ENCODE results near the gene GOLGB1. TPM values are rescaled to one million over a fixed set of nuclear protein-coding genes. Genes with fewer than 3 reads are reported as not detected.

The GOLGB1 gene
- polyA plus RNA-seq, 3 donors, result 1.2 to 7.1 (median 1.7) TPM

- 100% methylated on average over 1 of the region's 3 CpGs for WGBS (ENCODE audit: insufficient coverage)
- no peaks in the 10 kb centered on the region for H3K9me3 Mint-ChIP-seq
- Histone ChIP-seq H4K20me1 (ENCODE audit: insufficient read depth, low read length) (no peaks in the 10 kb centered on the region), H3K27ac (ENCODE audit: low read depth in 1 of 2, low read length in 2 of 2) (peak overlapping the region in 1 of 2 donors; percentile 34), H3K4me2 (replicated peaks; ENCODE audit: extremely low read depth, low read length, poor library complexity, severe bottlenecking) (no peak overlapping the region), H3K4me3 (replicated peaks in 1 of 3; ENCODE audit: low read depth in 2 of 3, low read length in 3 of 3) (no peak overlapping the region), H3K79me2 (ENCODE audit: insufficient read depth, low read length) (no peaks in the 10 kb centered on the region), H3K9ac (ENCODE audit: insufficient read depth, low read length, poor library complexity, severe bottlenecking) (no peak overlapping the region), H2AFZ (ENCODE audit: insufficient read depth, low read depth, low read length, poor library complexity, severe bottlenecking) (no peak overlapping the region), H3K4me1 (ENCODE audit: control insufficient read depth in 1 of 2, insufficient read depth in 2 of 2, low read length in 2 of 2) (peaks cover 9 to 12% of the 10 kb centered on the region in 2 donors), H3K27me3 (ENCODE audit: control insufficient read depth in 2 of 2, insufficient read depth in 2 of 2, low read length in 2 of 2) (no peaks in the 10 kb centered on the region), H3K9me3 (replicated peaks in 1 of 2; ENCODE audit: control insufficient read depth in 1 of 2, insufficient read depth in 1 of 2, low read length in 2 of 2) (no peaks in the 10 kb centered on the region), H3K36me3 (replicated peaks in 1 of 2; ENCODE audit: control insufficient read depth in 1 of 2, insufficient read depth in 2 of 2, low read length in 2 of 2) (peaks cover 49 to 80% of the 10 kb centered on the region in 2 donors)
- H3K4me3 Mint-ChIP-seq, result no peak overlapping the region
- intact Hi-C loops (cut with micrococcal nuclease), result no loop called here
- no peak for DNase-seq
- no peak overlapping the region for H3K27ac Mint-ChIP-seq
- H3K36me3 Mint-ChIP-seq, result peaks cover 25 to 52% of the 10 kb centered on the region in 2 donors
- TF ChIP-seq, protein P1, sequence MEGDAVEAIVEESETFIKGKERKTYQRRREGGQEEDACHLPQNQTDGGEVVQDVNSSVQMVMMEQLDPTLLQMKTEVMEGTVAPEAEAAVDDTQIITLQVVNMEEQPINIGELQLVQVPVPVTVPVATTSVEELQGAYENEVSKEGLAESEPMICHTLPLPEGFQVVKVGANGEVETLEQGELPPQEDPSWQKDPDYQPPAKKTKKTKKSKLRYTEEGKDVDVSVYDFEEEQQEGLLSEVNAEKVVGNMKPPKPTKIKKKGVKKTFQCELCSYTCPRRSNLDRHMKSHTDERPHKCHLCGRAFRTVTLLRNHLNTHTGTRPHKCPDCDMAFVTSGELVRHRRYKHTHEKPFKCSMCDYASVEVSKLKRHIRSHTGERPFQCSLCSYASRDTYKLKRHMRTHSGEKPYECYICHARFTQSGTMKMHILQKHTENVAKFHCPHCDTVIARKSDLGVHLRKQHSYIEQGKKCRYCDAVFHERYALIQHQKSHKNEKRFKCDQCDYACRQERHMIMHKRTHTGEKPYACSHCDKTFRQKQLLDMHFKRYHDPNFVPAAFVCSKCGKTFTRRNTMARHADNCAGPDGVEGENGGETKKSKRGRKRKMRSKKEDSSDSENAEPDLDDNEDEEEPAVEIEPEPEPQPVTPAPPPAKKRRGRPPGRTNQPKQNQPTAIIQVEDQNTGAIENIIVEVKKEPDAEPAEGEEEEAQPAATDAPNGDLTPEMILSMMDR (IDR thresholded peaks at IDR 0.05), result no peak
- no peaks in the 10 kb centered on the region for H3K27me3 Mint-ChIP-seq (ENCODE audit: low read depth in 3 of 3)
- H3K4me1 Mint-ChIP-seq, result peaks cover 3% of the 10 kb centered on the region
Observed at GRCh38 chr3:121696186-121696585, 53.4 kb downstream of the GOLGB1 start.

DNA sequence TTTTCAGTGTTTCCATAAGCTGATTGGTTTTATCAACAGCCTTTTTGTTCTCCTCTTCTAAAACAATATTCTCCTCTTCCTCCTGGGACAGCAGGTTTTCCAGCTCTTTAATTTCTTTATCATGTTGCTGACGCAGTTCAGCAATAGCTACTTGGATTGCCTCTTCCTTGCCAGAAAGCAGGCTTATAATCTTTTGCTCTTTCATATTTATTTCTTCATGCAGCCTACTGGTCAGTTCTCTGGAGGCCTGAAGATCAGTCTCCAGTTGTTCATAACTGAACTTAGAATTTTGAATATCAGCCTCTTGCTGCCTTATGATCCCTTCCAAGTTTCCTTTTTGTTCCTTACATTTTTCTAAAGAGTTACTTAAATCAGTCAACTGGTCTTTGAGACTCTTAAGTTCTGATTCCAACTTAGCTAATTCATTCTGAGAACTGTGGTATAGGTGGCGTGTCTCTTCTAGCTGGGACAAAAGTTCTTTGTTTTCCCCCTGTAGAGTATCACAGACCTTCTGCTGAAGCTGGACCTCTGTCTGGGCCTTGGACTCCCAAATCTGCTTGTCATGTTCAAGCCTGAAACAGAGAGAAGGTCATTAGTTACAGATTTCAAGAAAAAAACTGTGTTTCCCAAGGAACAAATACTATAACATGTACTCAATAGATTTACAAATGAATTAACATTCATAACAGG lies 57.4 kb downstream of the GOLGB1 start:
- H3K4me1 ChIP-seq (ENCODE audit: control insufficient read depth in 1 of 2, insufficient read depth in 2 of 2, low read length in 2 of 2), result peaks cover 9 to 17% of the 10 kb centered on the region in 2 donors
- H3K4me2 ChIP-seq (replicated peaks; ENCODE audit: extremely low read depth, low read length, poor library complexity, severe bottlenecking), result no peak overlapping the region
- H3K27me3 Mint-ChIP-seq (ENCODE audit: low read depth in 3 of 3), result no peaks in the 10 kb centered on the region
- H4K20me1 ChIP-seq (ENCODE audit: insufficient read depth, low read length), result no peaks in the 10 kb centered on the region
- TF ChIP-seq, protein P1 (IDR thresholded peaks at IDR 0.05), result no peak
- H3K4me1 Mint-ChIP-seq, result peaks cover 7% of the 10 kb centered on the region
- peak overlapping the region in 1 of 2 donors; percentile 63 for H3K27ac ChIP-seq (ENCODE audit: low read depth in 1 of 2, low read length in 2 of 2)
- intact Hi-C loops (cut with micrococcal nuclease), result no loop called here
- no peaks in the 10 kb centered on the region for H3K9me3 ChIP-seq (replicated peaks in 1 of 2; ENCODE audit: control insufficient read depth in 1 of 2, insufficient read depth in 1 of 2, low read length in 2 of 2)
- no peak overlapping the region for H3K9ac ChIP-seq (ENCODE audit: insufficient read depth, low read length, poor library complexity, severe bottlenecking)
- H3K27me3 ChIP-seq (ENCODE audit: control insufficient read depth in 2 of 2, insufficient read depth in 2 of 2, low read length in 2 of 2), result no peaks in the 10 kb centered on the region
- H3K27ac Mint-ChIP-seq, result peak overlapping the region in 2 of 7 donors; percentile 4 to 55
- peaks cover 0 to 3% (median 2%) of the 10 kb centered on the region in 7 donors for H3K9me3 Mint-ChIP-seq
- H3K4me3 ChIP-seq (replicated peaks in 1 of 3; ENCODE audit: low read depth in 2 of 3, low read length in 3 of 3), result no peak overlapping the region
- H3K36me3 Mint-ChIP-seq, result peaks cover 30 to 31% of the 10 kb centered on the region in 2 donors
- H3K79me2 ChIP-seq (ENCODE audit: insufficient read depth, low read length), result no peaks in the 10 kb centered on the region
- H2AFZ ChIP-seq (ENCODE audit: insufficient read depth, low read depth, low read length, poor library complexity, severe bottlenecking), result no peak overlapping the region
- no peak overlapping the region for H3K4me3 Mint-ChIP-seq
- no peak for DNase-seq
- H3K36me3 ChIP-seq (replicated peaks in 1 of 2; ENCODE audit: control insufficient read depth in 1 of 2, insufficient read depth in 2 of 2, low read length in 2 of 2), result peaks cover 24 to 67% of the 10 kb centered on the region in 2 donors
- WGBS (ENCODE audit: insufficient coverage), result 100% methylated on average over 2 of the region's 2 CpGs
